ENCODE data around the gene ACTG1. TPM values are rescaled to one million over a fixed set of nuclear protein-coding genes. Genes with fewer than 3 reads are reported as not detected.

ACTG1 gene
- total and polyA plus RNA-seq, 2 of the 13 experiments (the other 11 are each of a cell fraction or from before 2014, with no cell fraction given) = 973 to 1,138 TPM

DNA sequence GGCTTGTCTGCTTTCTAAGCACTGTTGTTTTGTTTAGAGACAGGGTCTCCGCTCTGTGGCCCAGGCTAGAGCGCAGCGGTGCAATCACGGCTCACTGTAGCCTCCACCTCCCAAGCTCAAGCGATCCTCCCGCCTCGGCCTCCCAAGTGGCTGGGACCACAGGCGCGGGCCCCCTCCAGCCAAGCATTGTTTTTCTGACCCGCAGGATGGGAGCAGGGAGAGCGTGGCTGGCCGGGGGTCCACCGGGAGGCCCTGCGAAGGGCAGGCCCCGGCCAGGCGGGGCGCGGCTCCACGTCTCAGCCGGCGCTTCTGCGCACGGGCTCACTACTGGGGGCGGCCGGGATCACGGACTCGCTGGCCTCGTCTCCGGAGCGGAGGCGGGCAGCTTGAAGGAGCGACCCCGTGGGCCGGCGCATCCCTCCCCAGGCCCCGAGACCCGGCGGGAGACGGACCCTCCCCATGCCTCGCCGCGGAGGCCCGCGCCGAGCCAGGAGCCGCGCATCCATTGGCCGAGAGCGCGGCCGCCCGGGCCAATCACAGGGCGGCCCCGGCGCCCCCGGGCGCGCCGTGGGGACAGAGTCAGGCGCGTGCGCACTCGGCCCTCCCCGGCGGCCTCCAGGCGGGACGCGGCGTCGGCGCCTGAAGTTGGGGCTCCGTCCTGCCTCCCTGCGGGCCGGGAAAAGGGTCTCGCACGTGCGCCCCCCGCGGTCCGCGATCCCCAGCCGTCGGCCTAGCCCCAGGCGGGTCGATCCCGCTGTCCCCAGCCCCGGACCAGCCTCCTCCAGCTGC is 24.9 kb downstream of the ACTG1 start (continued):
- TF ChIP-seq, protein P1, sequence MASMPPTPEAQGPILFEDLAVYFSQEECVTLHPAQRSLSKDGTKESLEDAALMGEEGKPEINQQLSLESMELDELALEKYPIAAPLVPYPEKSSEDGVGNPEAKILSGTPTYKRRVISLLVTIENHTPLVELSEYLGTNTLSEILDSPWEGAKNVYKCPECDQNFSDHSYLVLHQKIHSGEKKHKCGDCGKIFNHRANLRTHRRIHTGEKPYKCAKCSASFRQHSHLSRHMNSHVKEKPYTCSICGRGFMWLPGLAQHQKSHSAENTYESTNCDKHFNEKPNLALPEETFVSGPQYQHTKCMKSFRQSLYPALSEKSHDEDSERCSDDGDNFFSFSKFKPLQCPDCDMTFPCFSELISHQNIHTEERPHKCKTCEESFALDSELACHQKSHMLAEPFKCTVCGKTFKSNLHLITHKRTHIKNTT (CRISPR knock-in tag; IDR thresholded peaks at IDR 0.05) = no peak
- TF ChIP-seq PRPF4 (IDR thresholded peaks at IDR 0.05; ENCODE audit: low read depth, low read length, poor library complexity, severe bottlenecking) (no peak), TBL1XR1 (IDR thresholded peaks at IDR 0.05; ENCODE audit: borderline replicate concordance, low read length, partially characterized antibody) (no peak), PCBP2 (optimal IDR thresholded peaks at IDR 0.05; ENCODE audit: low read depth, low read length, poor library complexity, severe bottlenecking) (no peak), SMYD3 (CRISPR knock-in tag; IDR thresholded peaks at IDR 0.05) (no peak), SALL2 (CRISPR knock-in tag; IDR thresholded peaks at IDR 0.05) (peak; percentile 36; the same call in 1 of the 2 replicates), ZNF20 (CRISPR knock-in tag; IDR thresholded peaks at IDR 0.05) (0 out of 2 replicates have a peak, but pooled peaks have one; percentile 65), ZNF607 (CRISPR knock-in tag; IDR thresholded peaks at IDR 0.05; ENCODE audit: borderline replicate concordance) (peak; percentile 90; the same call in 1 of the 2 replicates), ZNF777 (CRISPR knock-in tag; IDR thresholded peaks at IDR 0.05) (peak; percentile 66; the same call in 1 of the 2 replicates), ELF4 (CRISPR knock-in tag; IDR thresholded peaks at IDR 0.05; ENCODE audit: borderline replicate concordance) (no peak), POGZ (CRISPR knock-in tag; IDR thresholded peaks at IDR 0.05) (no peak)
- TF ChIP-seq, protein P2, sequence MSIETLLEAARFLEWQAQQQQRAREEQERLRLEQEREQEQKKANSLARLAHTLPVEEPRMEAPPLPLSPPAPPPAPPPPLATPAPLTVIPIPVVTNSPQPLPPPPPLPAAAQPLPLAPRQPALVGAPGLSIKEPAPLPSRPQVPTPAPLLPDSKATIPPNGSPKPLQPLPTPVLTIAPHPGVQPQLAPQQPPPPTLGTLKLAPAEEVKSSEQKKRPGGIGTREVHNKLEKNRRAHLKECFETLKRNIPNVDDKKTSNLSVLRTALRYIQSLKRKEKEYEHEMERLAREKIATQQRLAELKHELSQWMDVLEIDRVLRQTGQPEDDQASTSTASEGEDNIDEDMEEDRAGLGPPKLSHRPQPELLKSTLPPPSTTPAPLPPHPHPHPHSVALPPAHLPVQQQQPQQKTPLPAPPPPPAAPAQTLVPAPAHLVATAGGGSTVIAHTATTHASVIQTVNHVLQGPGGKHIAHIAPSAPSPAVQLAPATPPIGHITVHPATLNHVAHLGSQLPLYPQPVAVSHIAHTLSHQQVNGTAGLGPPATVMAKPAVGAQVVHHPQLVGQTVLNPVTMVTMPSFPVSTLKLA (IDR thresholded peaks at IDR 0.05) = no peak
- TF ChIP-seq, protein P3, sequence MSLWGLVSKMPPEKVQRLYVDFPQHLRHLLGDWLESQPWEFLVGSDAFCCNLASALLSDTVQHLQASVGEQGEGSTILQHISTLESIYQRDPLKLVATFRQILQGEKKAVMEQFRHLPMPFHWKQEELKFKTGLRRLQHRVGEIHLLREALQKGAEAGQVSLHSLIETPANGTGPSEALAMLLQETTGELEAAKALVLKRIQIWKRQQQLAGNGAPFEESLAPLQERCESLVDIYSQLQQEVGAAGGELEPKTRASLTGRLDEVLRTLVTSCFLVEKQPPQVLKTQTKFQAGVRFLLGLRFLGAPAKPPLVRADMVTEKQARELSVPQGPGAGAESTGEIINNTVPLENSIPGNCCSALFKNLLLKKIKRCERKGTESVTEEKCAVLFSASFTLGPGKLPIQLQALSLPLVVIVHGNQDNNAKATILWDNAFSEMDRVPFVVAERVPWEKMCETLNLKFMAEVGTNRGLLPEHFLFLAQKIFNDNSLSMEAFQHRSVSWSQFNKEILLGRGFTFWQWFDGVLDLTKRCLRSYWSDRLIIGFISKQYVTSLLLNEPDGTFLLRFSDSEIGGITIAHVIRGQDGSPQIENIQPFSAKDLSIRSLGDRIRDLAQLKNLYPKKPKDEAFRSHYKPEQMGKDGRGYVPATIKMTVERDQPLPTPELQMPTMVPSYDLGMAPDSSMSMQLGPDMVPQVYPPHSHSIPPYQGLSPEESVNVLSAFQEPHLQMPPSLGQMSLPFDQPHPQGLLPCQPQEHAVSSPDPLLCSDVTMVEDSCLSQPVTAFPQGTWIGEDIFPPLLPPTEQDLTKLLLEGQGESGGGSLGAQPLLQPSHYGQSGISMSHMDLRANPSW (CRISPR knock-in tag; IDR thresholded peaks at IDR 0.05; ENCODE audit: borderline replicate concordance) = no peak
- TF ChIP-seq, protein P4, sequence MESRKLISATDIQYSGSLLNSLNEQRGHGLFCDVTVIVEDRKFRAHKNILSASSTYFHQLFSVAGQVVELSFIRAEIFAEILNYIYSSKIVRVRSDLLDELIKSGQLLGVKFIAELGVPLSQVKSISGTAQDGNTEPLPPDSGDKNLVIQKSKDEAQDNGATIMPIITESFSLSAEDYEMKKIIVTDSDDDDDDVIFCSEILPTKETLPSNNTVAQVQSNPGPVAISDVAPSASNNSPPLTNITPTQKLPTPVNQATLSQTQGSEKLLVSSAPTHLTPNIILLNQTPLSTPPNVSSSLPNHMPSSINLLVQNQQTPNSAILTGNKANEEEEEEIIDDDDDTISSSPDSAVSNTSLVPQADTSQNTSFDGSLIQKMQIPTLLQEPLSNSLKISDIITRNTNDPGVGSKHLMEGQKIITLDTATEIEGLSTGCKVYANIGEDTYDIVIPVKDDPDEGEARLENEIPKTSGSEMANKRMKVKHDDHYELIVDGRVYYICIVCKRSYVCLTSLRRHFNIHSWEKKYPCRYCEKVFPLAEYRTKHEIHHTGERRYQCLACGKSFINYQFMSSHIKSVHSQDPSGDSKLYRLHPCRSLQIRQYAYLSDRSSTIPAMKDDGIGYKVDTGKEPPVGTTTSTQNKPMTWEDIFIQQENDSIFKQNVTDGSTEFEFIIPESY (CRISPR knock-in tag; IDR thresholded peaks at IDR 0.05) = peak; percentile 46
- TF ChIP-seq, protein P5, sequence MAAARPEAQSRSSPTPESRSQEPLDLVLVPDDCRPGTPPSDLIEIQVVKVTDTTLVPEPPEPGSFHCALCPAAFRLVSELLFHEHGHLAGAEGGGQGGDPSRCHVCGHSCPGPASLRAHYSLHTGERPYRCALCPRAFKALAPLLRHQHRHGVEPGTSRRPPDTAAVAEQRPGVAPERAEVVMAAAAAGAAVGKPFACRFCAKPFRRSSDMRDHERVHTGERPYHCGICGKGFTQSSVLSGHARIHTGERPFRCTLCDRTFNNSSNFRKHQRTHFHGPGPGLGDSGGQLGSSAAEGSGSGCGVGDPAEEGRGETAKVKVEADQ (CRISPR knock-in tag; IDR thresholded peaks at IDR 0.05; ENCODE audit: borderline replicate concordance) = no peak
- TF ChIP-seq, protein P6, sequence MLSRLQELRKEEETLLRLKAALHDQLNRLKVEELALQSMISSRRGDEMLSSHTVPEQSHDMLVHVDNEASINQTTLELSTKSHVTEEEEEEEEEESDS (CRISPR knock-in tag; IDR thresholded peaks at IDR 0.05; ENCODE audit: borderline replicate concordance) = 0 out of 2 replicates have a peak, but pooled peaks have one; percentile 3
